PC-3 (cell line): ENCODE data around the gene CD8B2. TPM values are rescaled to one million over a fixed set of nuclear protein-coding genes. Genes with fewer than 3 reads are reported as not detected.

ENCODE experiments used
- ATAC-seq: fragments of 200-7000 bp; cut with Tn5 transposase; 2 replicates; pipeline ENCODE4 v1.9.1; 2020; ENCODE audit warnings: mild to moderate bottlenecking, moderate library complexity
- BruUV-seq: library from RNA; stranded (reverse); fragments of 400-500 nt; replicated peaks from 2 replicates; lab custom pipeline; 2021; lab: Mats Ljungman, UMichigan
- CTCF ChIA-PET: fragments of 300-600 bp; sonication (Branson Sonifier 250); formaldehyde crosslinking; loops from one replicate; lab custom pipeline; 2022; ENCODE audit warnings: antibody characterized with exemption; lab: Charles Lee
- POLR2A ChIA-PET: fragments of 300-600 bp; sonication (Branson Sonifier 250); formaldehyde crosslinking; loops from one replicate; lab custom pipeline; 2022; ENCODE audit warnings: antibody characterized with exemption; ENCODE audit not compliant: unreplicated experiment; lab: Charles Lee
- DNase-seq: peaks from one replicate; pipeline ENCODE4 v3.0.0-alpha.2; 2015
- H2AFZ ChIP-seq: fragments of 300-600 bp; sonication (generic); 2 replicates; pipeline ENCODE4 v1.6.0; 2016; ENCODE audit warnings: antibody characterized with exemption, low read length
- H3F3A ChIP-seq: fragments of 300-600 bp; sonication (generic); one replicate; pipeline ENCODE4 v1.6.0; 2017; ENCODE audit warnings: antibody characterized with exemption, low read length, control low read depth, mild to moderate bottlenecking; ENCODE audit not compliant: unreplicated experiment
- H3K27ac ChIP-seq: fragments of 300-600 bp; sonication (generic); 2 replicates; pipeline ENCODE4 v1.5.1; 2016; ENCODE audit warnings: mild to moderate bottlenecking, low read length
- H3K27me3 ChIP-seq: fragments of 300-600 bp; sonication (generic); 2 replicates; pipeline ENCODE4 v1.6.1; 2016; ENCODE audit warnings: low read length, mixed read lengths
- H3K36me3 ChIP-seq: fragments of 300-600 bp; sonication (generic); 2 replicates; pipeline ENCODE4 v1.6.1; 2016; ENCODE audit warnings: low read depth, mixed run types, low read length, mixed read lengths
- H3K4me1 ChIP-seq: fragments of 300-600 bp; sonication (generic); 2 replicates; pipeline ENCODE4 v1.5.1; 2016; ENCODE audit warnings: low read length; ENCODE audit not compliant: insufficient read depth
- H3K4me2 ChIP-seq: fragments of 300-600 bp; sonication (generic); 2 replicates; pipeline ENCODE4 v1.6.0; 2016; ENCODE audit warnings: low read length
- H3K4me3 ChIP-seq: fragments of 300-600 bp; sonication (generic); 2 replicates; pipeline ENCODE4 v1.5.1; 2016; ENCODE audit warnings: mild to moderate bottlenecking, low read length, mixed read lengths
- H3K79me2 ChIP-seq: fragments of 300-600 bp; sonication (generic); 2 replicates; pipeline ENCODE4 v1.6.1; 2017; ENCODE audit warnings: low read length, mixed read lengths
- H3K9ac ChIP-seq: fragments of 300-600 bp; sonication (generic); 2 replicates; pipeline ENCODE4 v1.6.0; 2016; ENCODE audit warnings: mild to moderate bottlenecking, low read length
- H3K9me2 ChIP-seq: fragments of 300-600 bp; sonication (generic); replicated peaks from 2 replicates; pipeline ENCODE4 v1.6.1; 2016; ENCODE audit warnings: mixed run types, low read length, mixed read lengths
- H3K9me3 ChIP-seq: fragments of 300-600 bp; sonication (generic); 2 replicates; pipeline ENCODE4 v1.6.1; 2016; ENCODE audit warnings: low read length, mixed read lengths
- H4K20me1 ChIP-seq: fragments of 300-600 bp; sonication (generic); 2 replicates; pipeline ENCODE4 v1.6.1; 2016; ENCODE audit warnings: low read length, mixed read lengths
- CTCF ChIP-seq: fragments of 300-600 bp; sonication (generic); conservative IDR thresholded peaks from 2 replicates; pipeline ENCODE4 v1.5.1; 2017; ENCODE audit warnings: antibody characterized with exemption, low read depth, mild to moderate bottlenecking, low read length
- EZH2 ChIP-seq: fragments of 300-600 bp; sonication (generic); IDR thresholded peaks from one replicate; pipeline ENCODE4 v1.6.1; 2017; ENCODE audit warnings: antibody characterized with exemption, mild to moderate bottlenecking, low read length; ENCODE audit not compliant: unreplicated experiment
- EZH2phosphoT487 ChIP-seq: fragments of 300-600 bp; sonication (generic); IDR thresholded peaks from 2 replicates; pipeline ENCODE4 v1.6.1; 2018; ENCODE audit warnings: mild to moderate bottlenecking, antibody characterized with exemption, low read length, borderline replicate concordance
- intact Hi-C: fragments of 100-400 bp; cut with micrococcal nuclease; formaldehyde crosslinking; loops from 2 replicates; pipeline ENCODE4 v1.9.0; 2023
- total RNA-seq: library from RNA; depleted of rRNA; stranded (reverse); fragments of >200 nt; gene quantifications from 2 replicates; pipeline ENCODE4 v1.2.3, GENCODE V29; 2014

CD8B2 gene
- total RNA-seq, 1 experiment from 2014 or later, result not detected

GRCh38 chr2:106534471-106534870, 47.3 kb downstream of the CD8B2 start:
- DNase-seq, result no peak

GRCh38 chr2:106536490-106536889, 49.3 kb downstream of the CD8B2 start:
- CTCF ChIA-PET, result no interaction called here
- H3K9ac ChIP-seq, result no peak overlapping the region
- no peak for TF ChIP-seq CTCF
- no peak for TF ChIP-seq EZH2
- no peak for TF ChIP-seq EZH2phosphoT487
- no peak for ATAC-seq
- no peaks in the 10 kb centered on the region for H3K9me2 ChIP-seq
- BruUV-seq, result no TSS peak
- no peak overlapping the region for H3K27ac ChIP-seq
- no peaks in the 10 kb centered on the region for H3K36me3 ChIP-seq
- H3K4me1 ChIP-seq, result no peaks in the 10 kb centered on the region
- H3K9me3 ChIP-seq, result no peaks in the 10 kb centered on the region
- H3K27me3 ChIP-seq, result peaks cover 90% of the 10 kb centered on the region
- H3K4me3 ChIP-seq, result no peak overlapping the region
- H3K79me2 ChIP-seq, result no peaks in the 10 kb centered on the region
- no peaks in the 10 kb centered on the region for H4K20me1 ChIP-seq
- no peak for DNase-seq
- POLR2A ChIA-PET, result no interaction called here
- no peak overlapping the region for H2AFZ ChIP-seq
- no peak overlapping the region for H3K4me2 ChIP-seq
- intact Hi-C loops, result no loop called here
- H3F3A ChIP-seq, result no peaks in the 10 kb centered on the region

More at GRCh38 chr2:106534471-106534870, 47.3 kb downstream of the CD8B2 start:
- Histone ChIP-seq H3K27me3 (peaks cover 86% of the 10 kb centered on the region), H3K79me2 (no peaks in the 10 kb centered on the region), H4K20me1 (no peaks in the 10 kb centered on the region), H3K4me1 (no peaks in the 10 kb centered on the region), H3K4me2 (no peak overlapping the region), H3K36me3 (no peaks in the 10 kb centered on the region), H3K9ac (no peak overlapping the region), H3K9me3 (no peaks in the 10 kb centered on the region), H3K27ac (no peak overlapping the region), H3F3A (no peaks in the 10 kb centered on the region), H2AFZ (no peak overlapping the region), H3K9me2 (no peaks in the 10 kb centered on the region), H3K4me3 (no peak overlapping the region)
- POLR2A ChIA-PET, result no interaction called here
- no peak for TF ChIP-seq EZH2
- no peak for TF ChIP-seq CTCF
- TF ChIP-seq EZH2phosphoT487, result no peak
- no peak for ATAC-seq
- BruUV-seq, result no TSS peak
- intact Hi-C loops, result no loop called here
- CTCF ChIA-PET, result interaction anchor here (0.7 kb wide), 1 partner anchor 48 kb away, joined by 3 read pairs; no protein-coding TSS in a partner anchor

GRCh38 chr2:106537047-106537446, 49.9 kb downstream of the CD8B2 start:
- no peak overlapping the region for H3K4me2 ChIP-seq
- ChIA-PET CTCF (no interaction called here), POLR2A (no interaction called here)
- ATAC-seq (no peak), DNase-seq (no peak)
- H2AFZ ChIP-seq, result no peak overlapping the region
- no TSS peak for BruUV-seq
- TF ChIP-seq EZH2phosphoT487 (no peak), EZH2 (no peak), CTCF (no peak)
- peaks cover 90% of the 10 kb centered on the region for H3K27me3 ChIP-seq
- no peaks in the 10 kb centered on the region for H3K4me1 ChIP-seq
- no peaks in the 10 kb centered on the region for H3K9me3 ChIP-seq
- H3K36me3 ChIP-seq, result no peaks in the 10 kb centered on the region
- no peak overlapping the region for H3K27ac ChIP-seq
- H3F3A ChIP-seq, result no peaks in the 10 kb centered on the region
- intact Hi-C loops, result no loop called here
- no peaks in the 10 kb centered on the region for H3K79me2 ChIP-seq
- H3K9ac ChIP-seq, result no peak overlapping the region
- H3K4me3 ChIP-seq, result no peak overlapping the region
- H4K20me1 ChIP-seq, result no peaks in the 10 kb centered on the region
- no peaks in the 10 kb centered on the region for H3K9me2 ChIP-seq
